ENCODE data around the gene RBPJ.

RBPJ gene

GRCh38 chr4:26320538-26321372 lies at the start of gene RBPJ:
Gene RBPJ (plus strand): TSS chr4:26321014. CDS start chr4:26321029, 15 bp downstream.
- peak; percentile 90 for DNase-seq

GRCh38 chr4:26271703-26272102 lies 49.1 kb upstream of the RBPJ start:
- DNase-seq: no peak

- no peak for DNase-seq
Observed at GRCh38 chr4:26272654-26273615, 47.9 kb upstream of the RBPJ start.

GRCh38 chr4:26273616-26273980 lies 47.2 kb upstream of the RBPJ start:
- DNase-seq: no peak

GRCh38 chr4:26275281-26275680 lies 45.5 kb upstream of the RBPJ start:
- DNase-seq: no peak

GRCh38 chr4:26279446-26279845 lies 41.4 kb upstream of the RBPJ start:
- DNase-seq: no peak

- no peak for DNase-seq
Observed at GRCh38 chr4:26281881-26282280, 38.9 kb upstream of the RBPJ start.

- no peak for DNase-seq
Observed at GRCh38 chr4:26284536-26284935, 36.3 kb upstream of the RBPJ start.

- no peak for DNase-seq
Observed at GRCh38 chr4:26285272-26285671, 35.5 kb upstream of the RBPJ start.

- no peak for DNase-seq
Observed at GRCh38 chr4:26287756-26288155, 33.1 kb upstream of the RBPJ start.

- DNase-seq: peak; percentile 61
Observed at GRCh38 chr4:26288355-26288909, 32.4 kb upstream of the RBPJ start.

- no peak for DNase-seq
Observed at GRCh38 chr4:26289401-26289800, 31.4 kb upstream of the RBPJ start.

- DNase-seq: no peak
Observed at GRCh38 chr4:26290321-26290720, 30.5 kb upstream of the RBPJ start.

- DNase-seq: no peak
Observed at GRCh38 chr4:26294904-26295303, 25.9 kb upstream of the RBPJ start.

- no peak for DNase-seq
Observed at GRCh38 chr4:26296021-26296420, 24.8 kb upstream of the RBPJ start.

- DNase-seq: no peak
Observed at GRCh38 chr4:26296514-26296913, 24.3 kb upstream of the RBPJ start.

- no peak for DNase-seq
Observed at GRCh38 chr4:26297219-26297618, 23.6 kb upstream of the RBPJ start.

GRCh38 chr4:26298198-26298947 lies 22.4 kb upstream of the RBPJ start:
- peak; percentile 22 for DNase-seq

GRCh38 chr4:26299254-26299882 lies 21.4 kb upstream of the RBPJ start:
- DNase-seq: no peak

- no peak for DNase-seq
Observed at GRCh38 chr4:26300314-26301307, 20.2 kb upstream of the RBPJ start.
